Urinary bladder (tissue), 4 donors: ENCODE results near the gene RPS13. TPM values are rescaled to one million over a fixed set of nuclear protein-coding genes. Genes with fewer than 3 reads are reported as not detected.
"Not testable (repeated sequence)": the region's sequence is repeated elsewhere in the genome, so short reads cannot be mapped to it uniquely, and the experiment has no call there.

Experiments
- DNase-seq: peaks from one replicate; pipeline ENCODE4 v3.0.0-alpha.2; 2015; ENCODE audit errors: extremely low spot score
- H3K27ac ChIP-seq: one replicate; pipeline ENCODE4 v1.5.1; 2013; ENCODE audit warnings: low read depth, mild to moderate bottlenecking, moderate library complexity
- H3K36me3 ChIP-seq: one replicate; pipeline ENCODE4 v1.6.1; 2013; ENCODE audit warnings: mild to moderate bottlenecking, moderate library complexity; ENCODE audit not compliant: insufficient read depth
- H3K4me1 ChIP-seq: one replicate; pipeline ENCODE4 v1.6.1; 2013; ENCODE audit warnings: mild to moderate bottlenecking, moderate library complexity; ENCODE audit not compliant: insufficient read depth
- H3K4me3 ChIP-seq: one replicate; pipeline ENCODE4 v1.5.1; 2013; ENCODE audit warnings: low read depth, low read length
- WGBS: extraction: QIAGEN DNeasy Blood & Tissue Kit; methylation state at CpG from one replicate; pipeline ENCODE4 v1.1.7; 2013; 5-methylcytosine and 5-hydroxymethylcytosine counted together
- polyA plus RNA-seq: library from polyadenylated mRNA; stranded (reverse); fragments of 200-250 nt; gene quantifications from one replicate; pipeline ENCODE4 v1.2.3, GENCODE V29; 2013
- total RNA-seq: library from RNA; depleted of rRNA; stranded (reverse); fragments of >200 nt; gene quantifications from one replicate; pipeline ENCODE4 v1.2.3, GENCODE V29; 2014
- donor health status: healthy with polysubstance abuse.
- donor health status: healthy.

RPS13 gene
- total RNA-seq (1,045 TPM), polyA plus RNA-seq (2,008 TPM)

DNA sequence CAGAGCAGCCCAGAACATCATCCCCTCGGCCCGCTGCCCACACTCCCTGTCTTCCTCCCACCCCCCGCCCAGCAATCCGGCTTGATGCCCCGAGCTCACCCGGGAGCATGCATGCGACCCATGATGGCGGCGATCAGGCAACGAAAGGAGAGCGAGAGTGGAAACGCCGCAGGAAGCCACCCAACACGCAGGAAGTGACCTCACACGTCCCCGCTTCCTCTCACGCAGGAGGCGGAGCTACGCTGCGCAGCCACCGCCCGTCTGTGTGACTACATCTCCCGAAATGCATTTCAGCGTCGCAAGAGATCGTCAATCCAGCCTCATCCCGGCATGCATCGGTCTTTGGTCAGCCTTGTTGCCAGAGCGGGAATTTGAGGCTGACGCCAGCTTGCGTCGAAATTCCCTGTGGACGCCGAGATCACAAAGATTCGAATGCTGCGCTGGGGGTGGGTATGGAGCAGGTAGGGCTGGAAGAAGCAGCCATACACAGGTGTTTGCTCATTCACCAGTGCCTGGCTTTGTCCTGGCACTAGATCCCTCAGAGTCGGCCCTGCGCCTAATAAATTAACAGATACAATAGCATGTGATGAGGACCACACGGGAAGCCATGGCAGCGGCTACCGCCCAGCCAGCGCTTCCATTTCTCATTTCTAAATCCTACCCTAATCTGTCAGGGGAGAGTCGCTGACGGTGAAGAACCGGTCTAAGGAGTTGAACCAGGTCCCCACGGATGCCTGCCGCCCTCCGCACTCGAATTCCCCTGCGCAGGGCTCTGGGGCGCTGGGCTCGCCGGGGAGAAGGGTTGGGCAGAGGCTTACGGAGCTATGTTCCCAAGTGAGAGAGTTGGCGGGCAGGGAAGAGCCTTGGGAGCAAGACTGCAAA lies at the start of gene RPS13:
Gene RPS13, minus strand, starts transcription at position 148 of the 882 bp plus-strand sequence. Its CDS starts 26 bp downstream, at position 122.
- Histone ChIP-seq H3K27ac (peak within 1 kb of the TSS; percentile 92), H3K4me3 (peak within 1 kb of the TSS; percentile 76), H3K36me3 (peaks cover 6% of the 10 kb centered on the region), H3K4me1 (peaks cover 1% of the 10 kb centered on the region)
- WGBS = under 1% methylated on average over 55 of the region's 55 CpGs
- peak; percentile 97 for DNase-seq

- Histone ChIP-seq H3K4me1 (no peaks in the 10 kb centered on the region), H3K36me3 (no peaks in the 10 kb centered on the region), H3K27ac (no peak overlapping the region), H3K4me3 (no peak overlapping the region)
- no peak for DNase-seq
- 95% methylated on average over 2 of the region's 2 CpGs for WGBS
Measured at GRCh38 chr11:17121981-17122380, 44.5 kb upstream of the RPS13 start.

DNA sequence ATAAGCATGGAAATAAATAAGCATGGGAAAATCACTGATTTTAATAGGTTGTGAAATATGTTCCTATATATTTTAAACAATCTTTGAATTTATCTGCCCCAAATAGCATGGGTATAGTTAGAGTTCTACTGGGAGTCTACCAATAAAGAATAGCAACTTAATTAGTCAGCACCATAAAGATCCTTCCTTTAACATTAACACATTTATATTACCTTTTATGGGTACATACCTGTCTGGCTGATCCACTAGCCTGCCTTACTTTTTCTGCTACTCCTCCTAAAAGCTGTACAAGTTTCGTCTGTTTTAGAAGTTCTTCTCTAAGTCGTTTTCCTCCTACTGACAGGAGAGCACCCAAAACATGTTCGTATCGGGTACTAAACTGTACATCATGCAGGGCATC lies 39.8 kb upstream of the RPS13 start:
- H3K4me3 ChIP-seq = no peak overlapping the region
- H3K4me1 ChIP-seq = no peaks in the 10 kb centered on the region
- no peak for DNase-seq
- H3K36me3 ChIP-seq = peaks cover 3% of the 10 kb centered on the region
- no peak overlapping the region for H3K27ac ChIP-seq
- WGBS = 96% methylated on average over 4 of the region's 4 CpGs

DNA sequence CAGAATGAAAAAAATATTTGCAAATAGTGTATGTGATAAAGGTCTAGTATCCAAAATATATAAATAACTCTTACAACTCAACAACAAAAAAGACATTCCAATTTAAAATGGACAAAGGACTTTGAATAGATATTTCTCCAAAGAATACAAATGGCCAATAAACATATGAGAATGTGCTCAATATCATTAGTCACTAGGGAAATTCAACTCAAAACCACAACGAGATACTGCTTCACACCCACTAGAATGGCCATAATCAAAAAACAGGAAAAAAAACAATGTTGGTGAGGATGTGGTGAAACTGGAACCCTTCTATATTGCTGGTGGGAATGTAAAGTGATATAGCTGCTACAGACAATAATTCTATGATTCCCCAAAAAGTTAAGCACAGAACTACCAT lies 38.6 kb upstream of the RPS13 start:
- H3K36me3 ChIP-seq = peaks cover 3% of the 10 kb centered on the region
- H3K27ac ChIP-seq = no peak overlapping the region
- H3K4me3 ChIP-seq = no peak overlapping the region
- no peaks in the 10 kb centered on the region for H3K4me1 ChIP-seq
- WGBS = 84% methylated on average over 1 of the region's 1 CpG
- DNase-seq = no peak

DNA sequence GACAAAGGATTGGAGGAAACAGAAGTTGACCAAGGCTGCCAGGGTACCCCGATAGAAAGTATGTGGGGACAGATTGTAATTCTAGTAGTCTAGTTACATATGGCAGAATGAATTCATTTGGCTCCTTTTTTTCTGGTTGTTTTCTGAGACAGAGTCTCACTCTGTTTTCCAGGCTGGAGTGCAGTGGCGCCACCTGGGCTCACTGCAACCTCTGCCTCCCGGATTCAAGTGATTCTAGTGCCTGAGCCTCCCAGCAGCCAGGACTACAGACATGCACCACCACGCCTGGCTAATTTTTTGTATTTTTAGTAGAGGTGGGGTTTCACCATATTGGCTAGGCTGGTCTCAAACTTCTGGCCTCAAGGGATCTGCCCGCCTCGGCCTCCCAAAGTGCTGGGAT lies 30.3 kb upstream of the RPS13 start:
- not testable (repeated sequence) for H3K36me3 ChIP-seq, H3K27ac ChIP-seq, DNase-seq, H3K4me3 ChIP-seq, H3K4me1 ChIP-seq
- WGBS = 83% methylated on average over 6 of the region's 6 CpGs

GRCh38 chr11:17105404-17106040 lies 28.1 kb upstream of the RPS13 start:
- not testable (repeated sequence) for H3K36me3 ChIP-seq, DNase-seq, H3K4me3 ChIP-seq

GRCh38 chr11:17102462-17102861 lies 25.0 kb upstream of the RPS13 start:
- Histone ChIP-seq H3K4me3 (no peak overlapping the region), H3K4me1 (no peaks in the 10 kb centered on the region), H3K36me3 (peaks cover 2% of the 10 kb centered on the region), H3K27ac (no peak overlapping the region)
- WGBS = 94% methylated on average over 5 of the region's 5 CpGs
- DNase-seq = no peak

More at GRCh38 chr11:17105404-17106040, 28.1 kb upstream of the RPS13 start:
- 94% methylated on average over 9 of the region's 9 CpGs for WGBS
- not testable (repeated sequence) for H3K27ac ChIP-seq, H3K4me1 ChIP-seq

DNA sequence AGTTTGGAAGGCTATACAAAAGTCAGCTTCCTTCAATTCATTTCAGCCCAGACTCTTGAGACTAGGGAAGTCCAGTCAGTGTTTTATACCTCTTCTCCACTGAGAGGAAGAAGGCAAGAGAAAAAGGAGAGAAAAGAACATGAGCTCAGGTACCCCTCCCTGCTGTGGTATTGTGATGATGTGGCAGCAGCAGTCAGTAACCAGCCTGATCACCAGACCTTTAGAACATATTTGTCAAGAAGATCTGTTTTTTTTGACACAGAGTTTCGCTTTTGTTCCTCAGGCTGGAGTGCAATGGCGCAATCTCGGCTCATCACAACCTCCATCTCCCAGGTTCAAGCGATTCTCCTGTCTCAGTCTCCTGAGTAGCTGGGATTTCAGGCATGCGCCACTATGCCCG lies 21.2 kb upstream of the RPS13 start:
- H3K4me3 ChIP-seq = no peak overlapping the region
- 97% methylated on average over 6 of the region's 6 CpGs for WGBS

DNA sequence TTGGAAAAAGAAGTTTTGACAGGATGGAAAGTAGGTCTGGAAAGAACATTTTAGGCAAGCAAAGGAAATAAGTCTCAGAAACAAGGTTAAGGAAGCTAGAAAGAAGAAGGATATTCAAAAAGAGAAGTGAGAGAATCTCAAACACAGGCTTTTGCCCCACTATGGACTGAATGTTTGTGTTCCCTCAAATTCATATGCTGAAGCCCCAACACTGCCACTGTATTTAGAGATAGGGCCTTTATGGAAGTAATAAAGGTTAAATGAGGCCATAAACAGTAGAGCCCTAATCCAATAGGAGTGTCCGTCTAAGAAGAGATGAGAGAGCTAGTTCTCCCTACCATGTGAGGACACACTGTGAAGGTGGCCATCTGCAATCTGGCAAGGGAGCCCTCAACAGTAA lies 20.6 kb upstream of the RPS13 start:
- Histone ChIP-seq H3K36me3 (peaks cover 2% of the 10 kb centered on the region), H3K4me1 (no peaks in the 10 kb centered on the region), H3K27ac (no peak overlapping the region), H3K4me3 (no peak overlapping the region)
- DNase-seq = no peak
- 61% methylated on average over 1 of the region's 1 CpG for WGBS

More for the DNA sequence above, 21.2 kb upstream of the RPS13 start:
- no peak for DNase-seq
- no peaks in the 10 kb centered on the region for H3K4me1 ChIP-seq
- H3K36me3 ChIP-seq = peaks cover 2% of the 10 kb centered on the region
- no peak overlapping the region for H3K27ac ChIP-seq

DNA sequence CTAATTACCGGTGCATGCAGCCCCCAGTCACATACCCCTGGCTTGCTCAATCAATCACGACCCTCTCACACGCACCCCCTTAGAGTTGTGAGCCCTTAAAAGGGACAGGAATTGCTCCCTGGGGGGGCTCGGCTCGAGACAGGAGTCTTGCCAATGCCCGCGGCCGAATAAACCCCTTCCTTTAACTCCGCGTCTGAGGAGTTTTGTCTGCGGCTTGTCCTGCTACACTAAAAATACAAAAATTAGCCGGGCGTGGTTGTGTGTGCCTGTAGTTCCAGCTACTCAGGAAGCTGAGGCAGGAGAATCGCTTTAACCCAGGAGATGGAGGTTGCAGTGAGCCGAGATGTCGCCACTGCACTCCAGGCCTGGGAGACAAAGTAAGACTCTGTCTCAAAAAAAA lies 8.5 kb upstream of the RPS13 start:
- not testable (repeated sequence) for H3K27ac ChIP-seq, H3K4me3 ChIP-seq, DNase-seq, H3K36me3 ChIP-seq, H3K4me1 ChIP-seq
- 74% methylated on average over 16 of the region's 16 CpGs for WGBS

DNA sequence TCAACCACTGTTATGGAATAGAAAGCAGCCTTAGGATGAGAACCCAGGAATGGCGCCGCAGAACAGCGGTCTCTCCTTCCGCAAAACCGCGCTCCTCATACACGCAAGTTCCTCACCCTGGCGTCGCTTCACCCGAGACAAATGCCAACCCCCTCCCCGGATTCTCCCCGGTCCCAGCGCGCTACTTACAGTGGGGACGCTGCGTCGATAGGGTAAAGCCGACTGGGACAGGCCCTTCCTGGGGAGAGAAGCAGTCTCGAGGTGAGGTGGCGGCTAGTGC lies 287 bp downstream of the RPS13 start:
- H3K4me3 ChIP-seq = peak overlapping the region; percentile 76

GRCh38 chr11:17076517-17077239 lies 789 bp downstream of the RPS13 start:
- Histone ChIP-seq H3K36me3 (peaks cover 6% of the 10 kb centered on the region), H3K27ac (no peak overlapping the region), H3K4me3 (peak overlapping the region; percentile 76), H3K4me1 (peaks cover 1% of the 10 kb centered on the region)
- 17% methylated on average over 15 of the region's 15 CpGs for WGBS
- no peak for DNase-seq

More for the DNA sequence above, 287 bp downstream of the RPS13 start:
- H3K27ac ChIP-seq = peak overlapping the region; percentile 92
- under 1% methylated on average over 20 of the region's 20 CpGs for WGBS
- DNase-seq = no peak
- H3K4me1 ChIP-seq = peaks cover 1% of the 10 kb centered on the region
- peaks cover 6% of the 10 kb centered on the region for H3K36me3 ChIP-seq

GRCh38 chr11:17075506-17075905 lies 2.0 kb downstream of the RPS13 start:
- Histone ChIP-seq H3K36me3 (peaks cover 6% of the 10 kb centered on the region), H3K27ac (no peak overlapping the region), H3K4me3 (no peak overlapping the region), H3K4me1 (peaks cover 1% of the 10 kb centered on the region)
- 57% methylated on average over 5 of the region's 5 CpGs for WGBS
- DNase-seq = no peak
